Activated CD8-positive, alpha-beta T cell treated with anti-CD3 and anti-CD28 coated beads for 36 hours (primary cell): Measurements from ENCODE around the gene FITM1. TPM values are rescaled to one million over a fixed set of nuclear protein-coding genes. Genes with fewer than 3 reads are reported as not detected.
A peak's percentile ranks its signal among the peaks of the same experiment; 100 is the strongest.

Experiments
- ATAC-seq: fragments of 200-7000 bp; cut with Tn5 transposase; one replicate; pipeline ENCODE4 v1.10.0; 2021; ENCODE audit warnings: mild to moderate bottlenecking, moderate library complexity
- CTCF ChIA-PET: fragments of 350-600 bp; sonication (Branson Sonifier 250); formaldehyde crosslinking; loops from one replicate; lab custom pipeline; 2021; ENCODE audit warnings: antibody characterized with exemption; lab: Charles Lee
- POLR2A ChIA-PET: fragments of 350-600 bp; sonication (Branson Sonifier 250); formaldehyde crosslinking; loops from one replicate; lab custom pipeline; 2021; ENCODE audit warnings: antibody characterized with exemption; lab: Charles Lee
- DNase-seq: peaks from one replicate; pipeline ENCODE4 v3.0.0-alpha.2; 2020
- H3K27ac Mint-ChIP-seq: one replicate; pipeline ENCODE4 v1.8.0; 2021; ENCODE audit warnings: mild to moderate bottlenecking, mixed read lengths
- H3K27me3 Mint-ChIP-seq: one replicate; pipeline ENCODE4 v1.8.0; 2021; ENCODE audit warnings: mixed read lengths
- H3K36me3 Mint-ChIP-seq: one replicate; pipeline ENCODE4 v1.8.0; 2021; ENCODE audit warnings: low read depth, mixed read lengths
- H3K4me1 Mint-ChIP-seq: one replicate; pipeline ENCODE4 v1.8.0; 2021; ENCODE audit warnings: low read depth, mixed read lengths
- H3K4me3 Mint-ChIP-seq: one replicate; pipeline ENCODE4 v1.8.0; 2021; ENCODE audit warnings: mild to moderate bottlenecking, moderate library complexity, mixed read lengths
- H3K9me3 Mint-ChIP-seq: one replicate; pipeline ENCODE4 v1.8.0; 2021; ENCODE audit warnings: mixed read lengths
- intact Hi-C: fragments of 100-400 bp; cut with micrococcal nuclease; formaldehyde crosslinking; loops from one replicate; pipeline ENCODE4 v1.10.0; 2022
- total RNA-seq, 2 experiments: library from RNA; stranded (reverse); gene quantifications; one replicate each; pipeline ENCODE4 v1.2.3, GENCODE V29; 2021
- TF ChIP-seq, protein P1 (sequence below): fragments of 200-600 bp; IDR thresholded peaks from one replicate; pipeline ENCODE4 v1.8.0; 2022; ENCODE audit warnings: antibody characterized with exemption, mild to moderate bottlenecking

Gene FITM1
- total RNA-seq, 2 experiments from 2014 or later: 0.56 to 0.69 TPM

DNA sequence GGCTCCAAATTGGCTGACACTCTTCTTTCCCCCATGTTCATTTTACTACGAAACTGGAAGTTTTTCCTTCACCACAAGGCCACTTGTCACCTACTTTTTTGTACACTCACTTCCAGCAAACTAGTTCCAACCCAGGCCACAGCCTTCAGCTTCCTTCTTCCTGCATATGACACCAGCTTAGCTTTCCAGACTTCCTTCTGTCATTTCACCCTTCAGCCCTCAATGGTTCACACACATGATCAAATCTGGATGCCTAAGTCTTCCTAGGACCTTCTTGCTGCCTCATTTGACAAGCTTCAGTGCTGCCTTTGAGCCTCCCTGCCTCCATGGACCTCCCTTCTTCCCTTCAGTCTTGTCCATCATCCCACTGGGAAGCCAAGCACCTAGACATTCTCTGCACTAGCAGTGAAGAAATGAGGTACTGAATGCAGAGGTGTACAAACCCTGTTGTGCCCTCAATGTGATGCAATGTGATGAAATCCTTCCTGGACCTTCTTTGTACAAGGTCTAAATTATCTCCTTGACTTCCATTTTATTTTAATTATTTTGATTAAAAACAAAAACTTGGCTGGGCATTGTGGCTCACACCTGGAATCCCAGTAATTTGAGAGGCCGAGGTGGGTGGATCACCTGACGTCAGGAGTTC lies 37.1 kb downstream of the FITM1 start:
- peaks cover 46% of the 10 kb centered on the region for H3K36me3 Mint-ChIP-seq
- ChIA-PET CTCF (no interaction called here), POLR2A (interaction anchor here (0.6 to 9.6 kb wide), 5 partner anchors 10 to 149 kb away, joined by 3 to 163 read pairs (median 3); partner anchors contain the start of genes EMC9 and IPO4)
- H3K27me3 Mint-ChIP-seq: no peaks in the 10 kb centered on the region
- TF ChIP-seq, protein P1, sequence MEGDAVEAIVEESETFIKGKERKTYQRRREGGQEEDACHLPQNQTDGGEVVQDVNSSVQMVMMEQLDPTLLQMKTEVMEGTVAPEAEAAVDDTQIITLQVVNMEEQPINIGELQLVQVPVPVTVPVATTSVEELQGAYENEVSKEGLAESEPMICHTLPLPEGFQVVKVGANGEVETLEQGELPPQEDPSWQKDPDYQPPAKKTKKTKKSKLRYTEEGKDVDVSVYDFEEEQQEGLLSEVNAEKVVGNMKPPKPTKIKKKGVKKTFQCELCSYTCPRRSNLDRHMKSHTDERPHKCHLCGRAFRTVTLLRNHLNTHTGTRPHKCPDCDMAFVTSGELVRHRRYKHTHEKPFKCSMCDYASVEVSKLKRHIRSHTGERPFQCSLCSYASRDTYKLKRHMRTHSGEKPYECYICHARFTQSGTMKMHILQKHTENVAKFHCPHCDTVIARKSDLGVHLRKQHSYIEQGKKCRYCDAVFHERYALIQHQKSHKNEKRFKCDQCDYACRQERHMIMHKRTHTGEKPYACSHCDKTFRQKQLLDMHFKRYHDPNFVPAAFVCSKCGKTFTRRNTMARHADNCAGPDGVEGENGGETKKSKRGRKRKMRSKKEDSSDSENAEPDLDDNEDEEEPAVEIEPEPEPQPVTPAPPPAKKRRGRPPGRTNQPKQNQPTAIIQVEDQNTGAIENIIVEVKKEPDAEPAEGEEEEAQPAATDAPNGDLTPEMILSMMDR: no peak
- no peaks in the 10 kb centered on the region for H3K9me3 Mint-ChIP-seq
- ATAC-seq (no peak), DNase-seq (no peak)
- H3K4me3 Mint-ChIP-seq: no peak overlapping the region
- H3K4me1 Mint-ChIP-seq: peaks cover 38% of the 10 kb centered on the region
- peak overlapping the region; percentile 85 for H3K27ac Mint-ChIP-seq
- intact Hi-C loops: no loop called here

GRCh38 chr14:24171422-24172260 lies 41.2 kb downstream of the FITM1 start, which contains the start of gene REC8:
Gene REC8, plus strand, starts transcription at chr14:24172080. Its CDS starts 473 bp downstream, at chr14:24172553.
- Mint-ChIP-seq H3K9me3 (no peaks in the 10 kb centered on the region), H3K27ac (peak within 1 kb of the TSS; percentile 88), H3K36me3 (peaks cover 23% of the 10 kb centered on the region), H3K4me3 (peak within 1 kb of the TSS; percentile 77), H3K4me1 (peaks cover 19% of the 10 kb centered on the region), H3K27me3 (no peaks in the 10 kb centered on the region)
- intact Hi-C loops: no loop called here
- DNase-seq (peak; percentile 87), ATAC-seq (peak; percentile 89)
- TF ChIP-seq, protein P1: no peak
- ChIA-PET CTCF (interaction anchor here (1.1 to 2.1 kb wide), 2 partner anchors 11 to 137 kb away, joined by 3 to 10 read pairs; partner anchors contain the start of gene IRF9), POLR2A (interaction anchor here (0.6 to 9.6 kb wide), 7 partner anchors 7 to 35 kb away, joined by 3 to 163 read pairs (median 4); partner anchors contain the start of genes IPO4, IRF9, PSME1 and RNF31)

DNA sequence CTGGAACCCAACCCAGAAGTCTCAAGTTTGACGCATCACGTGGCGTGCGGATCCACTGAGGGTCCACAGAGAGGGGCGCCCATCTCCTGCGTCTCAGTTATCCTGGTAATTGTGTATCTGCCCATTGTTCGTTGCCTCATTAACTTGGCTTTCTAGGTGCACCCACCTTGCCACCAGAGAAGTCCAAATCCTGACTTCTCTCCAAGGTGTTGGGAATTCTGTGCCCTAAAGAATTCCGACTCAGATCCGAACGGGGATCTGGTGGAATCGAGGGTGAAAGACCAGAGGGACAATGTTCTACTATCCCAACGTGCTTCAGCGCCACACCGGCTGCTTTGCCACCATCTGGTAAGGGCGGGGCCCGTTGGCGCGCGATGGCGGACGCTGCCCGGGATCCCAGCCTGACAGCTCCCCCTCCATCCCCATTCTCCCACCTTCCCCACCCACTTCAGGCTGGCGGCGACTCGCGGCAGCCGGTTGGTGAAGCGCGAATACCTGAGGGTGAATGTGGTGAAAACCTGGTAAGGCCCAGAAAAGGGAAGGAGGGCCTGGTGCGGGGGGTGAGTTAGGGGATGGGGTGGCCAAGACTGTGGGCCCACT lies 41.9 kb downstream of the FITM1 start:
- Mint-ChIP-seq H3K9me3 (no peaks in the 10 kb centered on the region), H3K4me3 (peak overlapping the region; percentile 77), H3K27ac (peak overlapping the region; percentile 42), H3K27me3 (no peaks in the 10 kb centered on the region), H3K36me3 (peaks cover 23% of the 10 kb centered on the region), H3K4me1 (peaks cover 18% of the 10 kb centered on the region)
- ChIA-PET POLR2A (interaction anchor here (0.6 to 9.6 kb wide), 6 partner anchors 8 to 25 kb away, joined by 3 to 163 read pairs (median 6); partner anchors contain the start of genes IPO4, IRF9, RNF31 and TM9SF1), CTCF (interaction anchor here (0.9 to 2.1 kb wide), 5 partner anchors 12 to 136 kb away, joined by 3 to 10 read pairs (median 3); partner anchors contain the start of gene IRF9)
- DNase-seq (no peak), ATAC-seq (no peak)
- TF ChIP-seq, protein P1: no peak
- intact Hi-C loops: no loop called here

GRCh38 chr14:24172871-24173281 lies 42.4 kb downstream of the FITM1 start:
- ATAC-seq (no peak), DNase-seq (no peak)
- peak overlapping the region; percentile 34 for H3K27ac Mint-ChIP-seq
- H3K4me1 Mint-ChIP-seq: peaks cover 14% of the 10 kb centered on the region
- ChIA-PET POLR2A (interaction anchor here (0.7 to 9.6 kb wide), 5 partner anchors 8 to 22 kb away, joined by 4 to 163 read pairs (median 9); partner anchors contain the start of genes IPO4, IRF9 and TM9SF1), CTCF (interaction anchor here (0.9 to 2.1 kb wide), 6 partner anchors 8 to 136 kb away, joined by 3 to 10 read pairs (median 3); partner anchors contain the start of gene IRF9)
- peaks cover 19% of the 10 kb centered on the region for H3K36me3 Mint-ChIP-seq
- H3K4me3 Mint-ChIP-seq: peak overlapping the region; percentile 77
- intact Hi-C loops: no loop called here
- no peaks in the 10 kb centered on the region for H3K27me3 Mint-ChIP-seq
- TF ChIP-seq, protein P1: no peak
- H3K9me3 Mint-ChIP-seq: no peaks in the 10 kb centered on the region
